ENCODE data around the gene SP140. TPM values are rescaled to one million over a fixed set of nuclear protein-coding genes. Genes with fewer than 3 reads are reported as not detected.

Gene SP140
- total RNA-seq, 2 donors from 2014 or later = 0.51 TPM; not detected in 1

DNA sequence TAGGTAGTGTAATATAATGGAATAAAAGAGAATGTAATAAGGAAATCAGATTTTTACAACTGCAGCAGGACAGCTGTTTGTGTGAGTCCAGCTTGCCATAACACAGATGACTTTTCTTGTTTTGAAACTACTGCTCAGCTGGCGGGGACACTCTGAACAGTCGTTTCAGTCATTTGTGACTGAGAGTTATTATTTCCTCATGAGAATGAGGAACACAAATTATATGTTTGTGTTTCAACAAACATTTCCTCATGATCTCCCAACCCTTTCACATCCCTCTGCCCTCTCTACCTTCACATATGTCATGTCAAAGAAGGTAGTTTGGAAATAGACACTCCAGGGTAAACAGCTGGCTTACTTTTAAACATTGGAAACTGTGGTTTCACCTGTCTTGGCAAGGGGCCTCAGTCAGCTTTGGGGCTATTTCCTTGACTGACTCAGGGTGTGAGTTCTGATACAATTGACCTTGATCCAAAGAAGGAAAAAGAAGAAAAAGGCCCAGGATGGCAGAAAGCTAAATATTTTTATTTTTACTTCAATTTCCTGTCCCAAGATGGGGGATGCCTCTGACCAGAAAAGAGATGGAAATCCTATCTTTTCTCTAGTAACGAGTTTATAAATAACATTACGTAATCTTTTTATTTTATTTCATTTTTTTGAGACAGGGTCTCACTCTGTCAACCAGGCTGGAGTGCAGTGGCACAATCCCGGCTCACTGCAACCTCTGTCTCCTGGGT lies 102.0 kb downstream of the SP140 start:
- H3K27me3 ChIP-seq (replicated peaks; ENCODE audit: insufficient read depth) = no peaks in the 10 kb centered on the region
- no peak for DNase-seq (ENCODE audit: low spot score)
- intact Hi-C loops (cut with DNase I) = no loop called here
- no peaks in the 10 kb centered on the region for H3K4me1 ChIP-seq (replicated peaks)
- no peaks in the 10 kb centered on the region for H3K36me3 ChIP-seq
- peak overlapping the region; percentile 21 to 29 for H3K4me3 ChIP-seq
- TF ChIP-seq POLR2AphosphoS5 (IDR thresholded peaks at IDR 0.05) = no peak
- TF ChIP-seq, protein P1, sequence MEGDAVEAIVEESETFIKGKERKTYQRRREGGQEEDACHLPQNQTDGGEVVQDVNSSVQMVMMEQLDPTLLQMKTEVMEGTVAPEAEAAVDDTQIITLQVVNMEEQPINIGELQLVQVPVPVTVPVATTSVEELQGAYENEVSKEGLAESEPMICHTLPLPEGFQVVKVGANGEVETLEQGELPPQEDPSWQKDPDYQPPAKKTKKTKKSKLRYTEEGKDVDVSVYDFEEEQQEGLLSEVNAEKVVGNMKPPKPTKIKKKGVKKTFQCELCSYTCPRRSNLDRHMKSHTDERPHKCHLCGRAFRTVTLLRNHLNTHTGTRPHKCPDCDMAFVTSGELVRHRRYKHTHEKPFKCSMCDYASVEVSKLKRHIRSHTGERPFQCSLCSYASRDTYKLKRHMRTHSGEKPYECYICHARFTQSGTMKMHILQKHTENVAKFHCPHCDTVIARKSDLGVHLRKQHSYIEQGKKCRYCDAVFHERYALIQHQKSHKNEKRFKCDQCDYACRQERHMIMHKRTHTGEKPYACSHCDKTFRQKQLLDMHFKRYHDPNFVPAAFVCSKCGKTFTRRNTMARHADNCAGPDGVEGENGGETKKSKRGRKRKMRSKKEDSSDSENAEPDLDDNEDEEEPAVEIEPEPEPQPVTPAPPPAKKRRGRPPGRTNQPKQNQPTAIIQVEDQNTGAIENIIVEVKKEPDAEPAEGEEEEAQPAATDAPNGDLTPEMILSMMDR (IDR thresholded peaks at IDR 0.05) = no peak
- TF ChIP-seq POLR2A (IDR thresholded peaks at IDR 0.05) = no peak
- H3K27ac ChIP-seq = peak overlapping the region; percentile 68 to 70
- no peaks in the 10 kb centered on the region for H3K9me3 ChIP-seq
- WGBS = 66% methylated on average over 5 of the region's 5 CpGs

DNA sequence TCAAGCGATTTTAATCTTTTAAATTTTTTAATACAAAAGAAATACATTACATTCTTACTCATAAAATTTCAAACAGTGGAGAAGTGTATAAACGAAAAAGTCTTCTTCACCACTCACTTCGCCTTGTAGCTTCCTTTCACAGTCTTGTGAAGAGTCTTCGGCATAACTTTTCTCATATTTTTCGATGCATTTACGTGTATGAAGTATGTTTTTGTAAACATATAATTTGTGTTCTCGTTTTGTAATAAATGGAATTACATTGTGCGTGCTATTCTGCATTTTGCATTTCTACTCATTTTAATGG lies 102.6 kb downstream of the SP140 start:
- no peak overlapping the region for H3K4me3 ChIP-seq
- TF ChIP-seq POLR2A (IDR thresholded peaks at IDR 0.05) = no peak
- no peak for TF ChIP-seq POLR2AphosphoS5 (IDR thresholded peaks at IDR 0.05)
- TF ChIP-seq, protein P1 (IDR thresholded peaks at IDR 0.05) = no peak
- no peak for DNase-seq (ENCODE audit: low spot score)
- H3K27me3 ChIP-seq (replicated peaks; ENCODE audit: insufficient read depth) = no peaks in the 10 kb centered on the region
- intact Hi-C loops (cut with DNase I) = no loop called here
- no peaks in the 10 kb centered on the region for H3K9me3 ChIP-seq
- WGBS = 93% methylated on average over 8 of the region's 8 CpGs
- H3K27ac ChIP-seq = peak overlapping the region in 1 of 2 donors; percentile 68
- no peaks in the 10 kb centered on the region for H3K36me3 ChIP-seq
- H3K4me1 ChIP-seq (replicated peaks) = no peaks in the 10 kb centered on the region

DNA sequence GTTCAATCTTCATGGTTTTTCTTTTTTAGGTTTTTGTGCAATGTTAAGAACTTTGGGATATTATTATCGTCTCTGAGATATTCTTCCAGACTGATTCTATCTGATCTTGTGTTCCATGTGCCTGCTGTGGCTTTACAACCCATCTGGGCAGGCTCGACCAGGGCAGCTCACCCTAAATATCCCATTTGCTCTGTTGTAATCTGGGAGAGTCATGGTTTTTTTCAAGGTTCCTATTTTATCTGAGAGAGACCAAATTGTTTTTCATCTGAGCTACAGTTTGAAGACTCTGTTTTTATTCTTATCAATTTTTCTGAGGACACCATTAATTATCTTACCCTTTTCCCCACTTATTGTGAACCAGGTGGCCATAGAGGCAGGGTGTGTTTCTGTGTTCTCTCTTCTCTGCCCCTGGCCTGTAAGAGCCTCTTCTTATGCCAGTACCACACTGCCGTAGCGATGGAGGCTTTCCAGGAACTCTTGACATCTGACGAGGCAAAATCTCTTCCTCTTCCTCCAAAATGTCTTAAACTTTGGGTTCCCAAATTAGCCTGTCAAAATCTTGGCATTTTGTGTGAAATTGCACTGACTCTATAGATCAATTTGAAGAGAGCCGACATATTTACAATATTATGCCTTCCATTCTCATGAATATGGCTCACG lies 104.5 kb downstream of the SP140 start:
- Histone ChIP-seq H3K36me3 (no peaks in the 10 kb centered on the region), H3K4me3 (no peak overlapping the region), H3K4me1 (replicated peaks) (no peaks in the 10 kb centered on the region), H3K27ac (no peak overlapping the region), H3K9me3 (no peaks in the 10 kb centered on the region), H3K27me3 (replicated peaks; ENCODE audit: insufficient read depth) (no peaks in the 10 kb centered on the region)
- TF ChIP-seq, protein P1 (IDR thresholded peaks at IDR 0.05) = no peak
- TF ChIP-seq POLR2AphosphoS5 (IDR thresholded peaks at IDR 0.05) (no peak), POLR2A (IDR thresholded peaks at IDR 0.05) (no peak)
- intact Hi-C loops (cut with DNase I) = no loop called here
- DNase-seq (ENCODE audit: low spot score) = no peak
- 86% methylated on average over 7 of the region's 7 CpGs for WGBS

DNA sequence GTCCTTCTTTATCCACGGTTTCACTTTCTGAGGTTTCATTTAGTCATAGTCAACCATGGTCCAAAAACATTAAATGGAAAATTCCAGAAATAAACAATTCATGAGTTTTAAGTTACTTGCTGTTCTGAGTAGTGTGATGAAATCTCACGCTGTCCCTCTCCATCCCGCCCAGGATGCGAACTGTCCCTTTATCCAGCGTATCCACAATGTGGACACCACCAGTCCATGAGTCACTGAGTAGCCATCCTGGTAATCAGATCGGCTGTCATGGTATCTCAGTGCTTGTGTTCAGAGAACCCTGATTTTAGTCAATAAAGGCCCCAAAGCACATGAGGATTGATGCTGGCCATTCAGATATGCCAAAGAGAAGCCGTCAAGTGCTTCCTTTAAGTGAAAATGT lies 105.2 kb downstream of the SP140 start:
- Histone ChIP-seq H3K4me1 (replicated peaks) (no peaks in the 10 kb centered on the region), H3K9me3 (no peaks in the 10 kb centered on the region), H3K36me3 (no peaks in the 10 kb centered on the region), H3K4me3 (no peak overlapping the region), H3K27ac (no peak overlapping the region), H3K27me3 (replicated peaks; ENCODE audit: insufficient read depth) (no peaks in the 10 kb centered on the region)
- intact Hi-C loops (cut with DNase I) = no loop called here
- TF ChIP-seq, protein P1 (IDR thresholded peaks at IDR 0.05) = no peak
- TF ChIP-seq POLR2A (IDR thresholded peaks at IDR 0.05) (no peak), POLR2AphosphoS5 (IDR thresholded peaks at IDR 0.05) (no peak)
- DNase-seq (ENCODE audit: low spot score) = no peak
- 91% methylated on average over 7 of the region's 7 CpGs for WGBS

DNA sequence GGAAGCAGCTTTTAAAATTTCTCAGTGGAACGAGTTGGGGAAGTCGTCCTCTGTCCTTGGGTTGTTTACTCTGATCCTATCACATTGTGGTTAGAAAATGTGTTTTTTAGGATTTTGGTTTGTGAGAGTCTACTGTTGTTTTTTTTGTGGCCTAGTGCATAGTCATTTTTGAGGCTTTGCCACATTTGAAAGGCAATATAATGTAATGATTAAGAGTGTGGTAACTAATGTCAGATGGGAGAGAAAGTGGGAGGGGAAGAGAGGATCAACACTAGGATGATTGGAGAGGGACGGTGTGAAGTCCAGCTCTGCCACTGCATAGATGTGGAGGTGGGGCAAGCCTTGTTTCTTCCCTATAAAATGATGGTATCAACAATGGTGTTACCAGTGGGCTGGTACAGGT lies 109.9 kb downstream of the SP140 start:
- WGBS = 21% methylated on average over 3 of the region's 3 CpGs
- intact Hi-C loops (cut with DNase I) = no loop called here

More for the DNA sequence above, 109.9 kb downstream of the SP140 start:
- no peak for DNase-seq (ENCODE audit: low spot score)
- H3K4me1 ChIP-seq (replicated peaks) = no peaks in the 10 kb centered on the region
- no peaks in the 10 kb centered on the region for H3K9me3 ChIP-seq
- no peak for TF ChIP-seq POLR2AphosphoS5 (IDR thresholded peaks at IDR 0.05)
- no peak for TF ChIP-seq POLR2A (IDR thresholded peaks at IDR 0.05)
- TF ChIP-seq, protein P1 (IDR thresholded peaks at IDR 0.05) = no peak
- H3K27me3 ChIP-seq (replicated peaks; ENCODE audit: insufficient read depth) = no peaks in the 10 kb centered on the region
- H3K36me3 ChIP-seq = no peaks in the 10 kb centered on the region
- no peak overlapping the region for H3K4me3 ChIP-seq
- peak overlapping the region; percentile 13 to 25 for H3K27ac ChIP-seq
